Measurements from ENCODE around the gene ISYNA1. TPM values are rescaled to one million over a fixed set of nuclear protein-coding genes. Genes with fewer than 3 reads are reported as not detected.
A peak's percentile ranks its signal among the peaks of the same experiment; 100 is the strongest.

ISYNA1 gene
- total and polyA plus RNA-seq, 2 of the 13 experiments (the other 11 are each of a cell fraction or from before 2014, with no cell fraction given) = 29.6 to 48.5 TPM

DNA sequence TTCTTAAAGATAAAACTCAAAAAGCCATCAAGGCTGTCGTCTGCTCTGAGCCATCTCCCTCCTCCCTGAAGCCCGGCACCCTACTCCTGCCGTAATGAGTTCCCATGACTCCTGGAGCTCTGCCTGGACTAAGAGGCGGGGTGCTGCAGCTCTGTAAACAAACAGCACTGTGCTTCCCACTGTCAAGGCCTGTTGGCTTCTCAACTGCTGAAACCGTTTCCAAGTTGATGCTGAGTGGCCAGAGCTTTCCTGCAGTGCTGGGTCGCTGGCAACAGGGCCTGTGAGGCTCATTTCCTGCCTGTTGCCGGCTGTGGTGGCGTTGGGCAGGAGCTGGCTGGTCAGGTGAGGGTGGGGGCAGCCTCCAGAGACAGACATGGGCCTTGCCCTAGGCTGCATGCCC lies 26.7 kb upstream of the ISYNA1 start (continued):
- TF ChIP-seq, protein P1, sequence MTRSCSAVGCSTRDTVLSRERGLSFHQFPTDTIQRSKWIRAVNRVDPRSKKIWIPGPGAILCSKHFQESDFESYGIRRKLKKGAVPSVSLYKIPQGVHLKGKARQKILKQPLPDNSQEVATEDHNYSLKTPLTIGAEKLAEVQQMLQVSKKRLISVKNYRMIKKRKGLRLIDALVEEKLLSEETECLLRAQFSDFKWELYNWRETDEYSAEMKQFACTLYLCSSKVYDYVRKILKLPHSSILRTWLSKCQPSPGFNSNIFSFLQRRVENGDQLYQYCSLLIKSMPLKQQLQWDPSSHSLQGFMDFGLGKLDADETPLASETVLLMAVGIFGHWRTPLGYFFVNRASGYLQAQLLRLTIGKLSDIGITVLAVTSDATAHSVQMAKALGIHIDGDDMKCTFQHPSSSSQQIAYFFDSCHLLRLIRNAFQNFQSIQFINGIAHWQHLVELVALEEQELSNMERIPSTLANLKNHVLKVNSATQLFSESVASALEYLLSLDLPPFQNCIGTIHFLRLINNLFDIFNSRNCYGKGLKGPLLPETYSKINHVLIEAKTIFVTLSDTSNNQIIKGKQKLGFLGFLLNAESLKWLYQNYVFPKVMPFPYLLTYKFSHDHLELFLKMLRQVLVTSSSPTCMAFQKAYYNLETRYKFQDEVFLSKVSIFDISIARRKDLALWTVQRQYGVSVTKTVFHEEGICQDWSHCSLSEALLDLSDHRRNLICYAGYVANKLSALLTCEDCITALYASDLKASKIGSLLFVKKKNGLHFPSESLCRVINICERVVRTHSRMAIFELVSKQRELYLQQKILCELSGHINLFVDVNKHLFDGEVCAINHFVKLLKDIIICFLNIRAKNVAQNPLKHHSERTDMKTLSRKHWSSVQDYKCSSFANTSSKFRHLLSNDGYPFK (CRISPR knock-in tag; IDR thresholded peaks at IDR 0.05; ENCODE audit: borderline replicate concordance) = peak; percentile 18; the same call in 1 of the 2 replicates
- TF ChIP-seq XRCC5 (optimal IDR thresholded peaks at IDR 0.05; ENCODE audit: low read length) (peak; percentile 20), SPEN (CRISPR knock-in tag; IDR thresholded peaks at IDR 0.05; ENCODE audit: low read depth) (no peak), FOXA1 (IDR thresholded peaks at IDR 0.05) (no peak), FOXA1 (CRISPR knock-in tag; IDR thresholded peaks at IDR 0.05) (peak; percentile 90), ERF (CRISPR knock-in tag; IDR thresholded peaks at IDR 0.05) (peak; percentile 31; the same call in 1 of the 2 replicates), SOX13 (IDR thresholded peaks at IDR 0.05) (no peak), SOX13 (CRISPR knock-in tag; conservative IDR thresholded peaks at IDR 0.05 in 1 of 2, IDR thresholded peaks at IDR 0.05 in 1 of 2) (0 out of 4 replicates have a peak, but pooled peaks of 1 of the 2 experiments have one; percentile 17), TGIF2 (CRISPR knock-in tag; IDR thresholded peaks at IDR 0.05) (peak; percentile 26; the same call in 1 of the 2 replicates), MXD4 (CRISPR knock-in tag; IDR thresholded peaks at IDR 0.05) (0 out of 2 replicates have a peak, but pooled peaks have one; percentile 34), ZNF263 (CRISPR knock-in tag; IDR thresholded peaks at IDR 0.05) (peak; percentile 96), ZNF335 (CRISPR knock-in tag; IDR thresholded peaks at IDR 0.05) (no peak), ZFX (CRISPR knock-in tag; IDR thresholded peaks at IDR 0.05; ENCODE audit: low read depth) (peak; percentile 72)
- TF ChIP-seq, protein P2, sequence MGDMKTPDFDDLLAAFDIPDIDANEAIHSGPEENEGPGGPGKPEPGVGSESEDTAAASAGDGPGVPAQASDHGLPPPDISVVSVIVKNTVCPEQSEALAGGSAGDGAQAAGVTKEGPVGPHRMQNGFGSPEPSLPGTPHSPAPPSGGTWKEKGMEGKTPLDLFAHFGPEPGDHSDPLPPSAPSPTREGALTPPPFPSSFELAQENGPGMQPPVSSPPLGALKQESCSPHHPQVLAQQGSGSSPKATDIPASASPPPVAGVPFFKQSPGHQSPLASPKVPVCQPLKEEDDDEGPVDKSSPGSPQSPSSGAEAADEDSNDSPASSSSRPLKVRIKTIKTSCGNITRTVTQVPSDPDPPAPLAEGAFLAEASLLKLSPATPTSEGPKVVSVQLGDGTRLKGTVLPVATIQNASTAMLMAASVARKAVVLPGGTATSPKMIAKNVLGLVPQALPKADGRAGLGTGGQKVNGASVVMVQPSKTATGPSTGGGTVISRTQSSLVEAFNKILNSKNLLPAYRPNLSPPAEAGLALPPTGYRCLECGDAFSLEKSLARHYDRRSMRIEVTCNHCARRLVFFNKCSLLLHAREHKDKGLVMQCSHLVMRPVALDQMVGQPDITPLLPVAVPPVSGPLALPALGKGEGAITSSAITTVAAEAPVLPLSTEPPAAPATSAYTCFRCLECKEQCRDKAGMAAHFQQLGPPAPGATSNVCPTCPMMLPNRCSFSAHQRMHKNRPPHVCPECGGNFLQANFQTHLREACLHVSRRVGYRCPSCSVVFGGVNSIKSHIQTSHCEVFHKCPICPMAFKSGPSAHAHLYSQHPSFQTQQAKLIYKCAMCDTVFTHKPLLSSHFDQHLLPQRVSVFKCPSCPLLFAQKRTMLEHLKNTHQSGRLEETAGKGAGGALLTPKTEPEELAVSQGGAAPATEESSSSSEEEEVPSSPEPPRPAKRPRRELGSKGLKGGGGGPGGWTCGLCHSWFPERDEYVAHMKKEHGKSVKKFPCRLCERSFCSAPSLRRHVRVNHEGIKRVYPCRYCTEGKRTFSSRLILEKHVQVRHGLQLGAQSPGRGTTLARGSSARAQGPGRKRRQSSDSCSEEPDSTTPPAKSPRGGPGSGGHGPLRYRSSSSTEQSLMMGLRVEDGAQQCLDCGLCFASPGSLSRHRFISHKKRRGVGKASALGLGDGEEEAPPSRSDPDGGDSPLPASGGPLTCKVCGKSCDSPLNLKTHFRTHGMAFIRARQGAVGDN (CRISPR knock-in tag; IDR thresholded peaks at IDR 0.05) = peak; percentile 80
- TF ChIP-seq, protein P3, sequence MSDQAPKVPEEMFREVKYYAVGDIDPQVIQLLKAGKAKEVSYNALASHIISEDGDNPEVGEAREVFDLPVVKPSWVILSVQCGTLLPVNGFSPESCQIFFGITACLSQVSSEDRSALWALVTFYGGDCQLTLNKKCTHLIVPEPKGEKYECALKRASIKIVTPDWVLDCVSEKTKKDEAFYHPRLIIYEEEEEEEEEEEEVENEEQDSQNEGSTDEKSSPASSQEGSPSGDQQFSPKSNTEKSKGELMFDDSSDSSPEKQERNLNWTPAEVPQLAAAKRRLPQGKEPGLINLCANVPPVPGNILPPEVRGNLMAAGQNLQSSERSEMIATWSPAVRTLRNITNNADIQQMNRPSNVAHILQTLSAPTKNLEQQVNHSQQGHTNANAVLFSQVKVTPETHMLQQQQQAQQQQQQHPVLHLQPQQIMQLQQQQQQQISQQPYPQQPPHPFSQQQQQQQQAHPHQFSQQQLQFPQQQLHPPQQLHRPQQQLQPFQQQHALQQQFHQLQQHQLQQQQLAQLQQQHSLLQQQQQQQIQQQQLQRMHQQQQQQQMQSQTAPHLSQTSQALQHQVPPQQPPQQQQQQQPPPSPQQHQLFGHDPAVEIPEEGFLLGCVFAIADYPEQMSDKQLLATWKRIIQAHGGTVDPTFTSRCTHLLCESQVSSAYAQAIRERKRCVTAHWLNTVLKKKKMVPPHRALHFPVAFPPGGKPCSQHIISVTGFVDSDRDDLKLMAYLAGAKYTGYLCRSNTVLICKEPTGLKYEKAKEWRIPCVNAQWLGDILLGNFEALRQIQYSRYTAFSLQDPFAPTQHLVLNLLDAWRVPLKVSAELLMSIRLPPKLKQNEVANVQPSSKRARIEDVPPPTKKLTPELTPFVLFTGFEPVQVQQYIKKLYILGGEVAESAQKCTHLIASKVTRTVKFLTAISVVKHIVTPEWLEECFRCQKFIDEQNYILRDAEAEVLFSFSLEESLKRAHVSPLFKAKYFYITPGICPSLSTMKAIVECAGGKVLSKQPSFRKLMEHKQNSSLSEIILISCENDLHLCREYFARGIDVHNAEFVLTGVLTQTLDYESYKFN (CRISPR knock-in tag; conservative IDR thresholded peaks at IDR 0.05) = peak; percentile 31; the same call in 1 of the 2 replicates
- TF ChIP-seq, protein P4, sequence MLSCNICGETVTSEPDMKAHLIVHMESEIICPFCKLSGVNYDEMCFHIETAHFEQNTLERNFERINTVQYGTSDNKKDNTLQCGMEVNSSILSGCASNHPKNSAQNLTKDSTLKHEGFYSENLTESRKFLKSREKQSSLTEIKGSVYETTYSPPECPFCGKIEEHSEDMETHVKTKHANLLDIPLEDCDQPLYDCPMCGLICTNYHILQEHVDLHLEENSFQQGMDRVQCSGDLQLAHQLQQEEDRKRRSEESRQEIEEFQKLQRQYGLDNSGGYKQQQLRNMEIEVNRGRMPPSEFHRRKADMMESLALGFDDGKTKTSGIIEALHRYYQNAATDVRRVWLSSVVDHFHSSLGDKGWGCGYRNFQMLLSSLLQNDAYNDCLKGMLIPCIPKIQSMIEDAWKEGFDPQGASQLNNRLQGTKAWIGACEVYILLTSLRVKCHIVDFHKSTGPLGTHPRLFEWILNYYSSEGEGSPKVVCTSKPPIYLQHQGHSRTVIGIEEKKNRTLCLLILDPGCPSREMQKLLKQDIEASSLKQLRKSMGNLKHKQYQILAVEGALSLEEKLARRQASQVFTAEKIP (CRISPR knock-in tag; IDR thresholded peaks at IDR 0.05; ENCODE audit: borderline replicate concordance) = no peak
- TF ChIP-seq, protein P5, sequence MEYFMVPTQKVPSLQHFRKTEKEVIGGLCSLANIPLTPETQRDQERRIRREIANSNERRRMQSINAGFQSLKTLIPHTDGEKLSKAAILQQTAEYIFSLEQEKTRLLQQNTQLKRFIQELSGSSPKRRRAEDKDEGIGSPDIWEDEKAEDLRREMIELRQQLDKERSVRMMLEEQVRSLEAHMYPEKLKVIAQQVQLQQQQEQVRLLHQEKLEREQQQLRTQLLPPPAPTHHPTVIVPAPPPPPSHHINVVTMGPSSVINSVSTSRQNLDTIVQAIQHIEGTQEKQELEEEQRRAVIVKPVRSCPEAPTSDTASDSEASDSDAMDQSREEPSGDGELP (IDR thresholded peaks at IDR 0.05; ENCODE audit: borderline replicate concordance, low read depth) = 0 out of 2 replicates have a peak, but pooled peaks have one; percentile 17
